ENCODE measurements around the gene ALKBH7.

ALKBH7 gene

DNA sequence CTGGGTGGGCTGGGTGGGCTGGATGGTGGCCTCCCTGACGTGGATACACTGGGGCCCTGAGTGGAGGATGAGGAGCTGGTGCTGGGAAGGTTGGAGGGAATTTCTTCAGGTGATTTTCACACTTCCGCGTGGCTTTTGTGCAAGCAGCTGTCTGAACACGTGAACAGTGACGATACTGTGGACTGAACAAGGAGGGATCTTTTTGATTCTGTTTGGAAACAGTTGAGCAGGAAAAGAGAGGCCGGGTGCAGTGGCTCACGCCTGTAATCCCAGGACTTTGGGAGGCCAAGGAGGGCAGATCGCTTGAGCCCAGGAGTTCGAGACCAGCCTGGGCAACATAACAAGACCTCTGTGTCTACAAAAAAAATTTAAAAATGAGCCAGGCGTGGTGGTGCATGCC lies 29.5 kb downstream of the ALKBH7 start:
- DNase-seq, result no peak

DNA sequence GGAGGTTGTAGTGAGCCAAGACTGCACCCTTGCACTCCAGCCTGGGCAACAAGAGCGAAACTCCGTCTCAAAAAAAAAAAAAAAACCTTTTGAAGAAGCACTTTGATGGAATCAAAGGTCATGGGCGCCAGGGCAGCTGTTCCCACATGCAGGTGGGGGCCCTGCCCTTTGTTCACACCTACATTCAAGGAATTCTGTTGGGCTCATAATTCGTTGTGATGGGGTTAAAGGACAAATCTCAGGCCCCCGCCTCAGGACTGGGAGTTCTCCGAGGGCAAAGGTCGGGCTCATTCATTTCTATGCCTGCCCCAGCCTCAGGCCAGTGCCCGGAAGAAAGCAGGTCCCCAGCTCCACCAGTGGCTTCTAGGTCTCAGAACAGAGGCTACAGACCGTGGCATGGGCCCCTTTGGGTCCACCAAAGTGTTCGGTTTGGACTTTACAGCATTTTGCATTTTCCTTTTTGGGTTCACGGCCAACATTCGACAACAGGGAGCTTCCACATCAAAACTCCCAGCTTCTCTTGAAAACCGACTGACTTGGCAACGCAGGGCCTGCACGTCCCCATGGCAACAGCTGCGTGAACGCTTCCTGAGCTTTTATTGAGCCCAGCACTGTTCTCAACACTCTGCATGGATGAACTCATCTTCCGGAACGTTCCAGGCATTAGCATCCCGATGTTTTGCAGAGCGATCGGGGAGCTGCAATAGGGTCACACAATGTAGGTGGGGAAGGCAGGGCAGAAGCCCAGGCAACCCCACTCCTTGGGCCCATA lies 30.4 kb downstream of the ALKBH7 start:
- no peak for DNase-seq

DNA sequence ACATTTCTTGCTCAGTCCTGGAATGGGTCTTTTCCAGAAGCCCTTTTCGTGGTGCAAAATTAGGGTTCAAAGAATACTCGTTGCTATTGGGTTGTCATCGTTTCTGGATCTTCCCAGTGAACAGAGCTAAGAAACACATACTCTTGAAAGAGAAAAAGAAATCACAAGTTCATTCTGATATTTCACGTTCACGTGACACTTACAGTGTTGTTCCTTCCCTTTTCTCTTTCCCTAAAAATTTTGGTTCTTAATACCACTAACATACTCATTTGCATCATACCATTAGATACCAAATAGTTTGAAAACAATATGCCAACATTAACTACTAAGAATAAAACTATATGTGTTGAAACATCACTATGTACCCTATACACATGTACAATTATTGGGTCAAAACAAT lies 33.8 kb downstream of the ALKBH7 start:
- no peak for DNase-seq

DNA sequence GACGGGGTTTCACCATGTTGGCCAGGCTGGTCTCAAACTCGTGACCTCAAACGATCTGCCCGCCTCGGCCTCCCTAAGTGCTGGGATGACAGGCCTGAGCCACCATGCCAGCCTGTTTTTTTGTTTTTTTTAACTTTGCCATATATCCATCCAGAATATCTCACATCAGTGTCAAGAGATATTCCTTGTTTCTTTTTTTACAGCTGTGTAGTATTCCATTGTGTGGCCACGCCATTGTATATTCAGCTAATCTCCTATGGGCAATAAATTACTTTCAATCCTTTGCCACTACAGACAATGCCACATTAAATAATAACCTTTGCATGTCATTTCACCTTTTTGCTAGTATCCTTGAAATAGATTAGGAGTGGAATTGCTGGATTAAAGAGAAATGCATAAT lies 36.8 kb downstream of the ALKBH7 start:
- no peak for DNase-seq

DNA sequence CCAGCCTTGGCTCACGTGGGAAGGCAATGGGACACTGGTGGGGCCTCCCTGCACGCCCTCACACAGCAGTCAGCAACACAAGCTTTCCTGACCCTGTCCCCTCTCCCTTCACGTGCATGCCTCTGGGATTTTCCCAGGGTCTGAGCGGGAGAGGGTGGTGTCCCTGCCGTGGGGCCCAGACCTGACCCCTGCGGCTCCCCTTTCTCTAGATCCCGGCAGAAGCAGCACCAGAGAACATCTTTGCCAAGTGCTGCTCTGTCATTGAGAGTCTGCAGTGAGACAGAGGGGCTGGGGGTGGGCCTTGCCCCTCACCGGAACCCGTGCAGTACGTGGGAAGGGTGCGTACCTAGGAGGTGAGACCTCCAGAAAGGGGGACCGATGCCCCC lies 39.5 kb downstream of the ALKBH7 start:
- no peak for DNase-seq

DNA sequence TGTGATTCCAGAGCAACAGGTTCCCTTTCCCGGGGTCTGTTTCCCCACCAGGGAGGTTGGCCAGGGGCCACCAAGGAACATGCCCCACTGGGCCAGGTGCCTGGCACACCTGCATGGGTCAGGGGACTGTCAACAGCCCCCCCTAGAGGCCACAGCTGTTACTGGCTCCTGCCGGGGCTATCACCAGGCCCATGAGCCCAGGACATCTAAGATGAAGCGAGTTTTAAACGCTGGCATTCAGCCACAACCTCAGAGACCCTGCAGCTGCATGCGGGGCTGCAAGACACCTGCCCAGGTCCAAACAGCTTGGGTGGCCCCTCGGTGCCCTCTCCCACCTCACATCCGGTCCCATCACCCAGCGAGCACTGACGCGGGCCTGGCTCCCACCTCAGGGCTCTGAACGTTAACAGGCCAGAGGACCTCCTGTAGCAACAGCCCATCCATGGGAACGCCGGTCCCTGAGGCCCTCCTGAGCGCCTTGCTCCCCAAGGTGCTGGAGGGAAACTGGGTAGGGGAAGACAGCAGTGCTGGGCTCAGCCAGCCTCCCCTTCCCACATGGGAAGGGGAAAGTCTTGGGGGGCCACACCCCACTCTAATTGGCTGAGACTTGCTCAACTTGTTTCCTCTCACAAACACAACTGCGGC lies 40.0 kb downstream of the ALKBH7 start:
- peak; percentile 20 for DNase-seq

DNA sequence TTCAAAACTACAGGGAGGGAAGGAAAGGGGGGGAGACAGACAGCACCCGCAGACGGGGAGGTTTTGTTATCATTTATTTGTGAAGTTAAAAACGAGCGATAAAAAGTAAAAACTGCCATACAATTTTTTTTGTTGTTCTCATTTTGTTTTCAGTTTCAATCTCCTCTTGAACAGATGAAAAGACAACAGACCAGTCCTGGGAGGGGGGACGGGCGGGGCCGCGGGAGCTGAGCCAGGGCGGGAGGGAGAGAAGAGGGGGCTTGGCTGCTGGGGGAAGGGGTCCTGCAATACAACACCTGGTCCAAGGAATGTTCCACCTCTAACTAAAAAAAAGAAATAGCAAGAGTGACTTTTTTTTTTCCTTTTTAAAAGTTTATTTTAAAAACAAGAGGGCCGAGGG lies 40.7 kb downstream of the ALKBH7 start:
- no peak for DNase-seq

DNA sequence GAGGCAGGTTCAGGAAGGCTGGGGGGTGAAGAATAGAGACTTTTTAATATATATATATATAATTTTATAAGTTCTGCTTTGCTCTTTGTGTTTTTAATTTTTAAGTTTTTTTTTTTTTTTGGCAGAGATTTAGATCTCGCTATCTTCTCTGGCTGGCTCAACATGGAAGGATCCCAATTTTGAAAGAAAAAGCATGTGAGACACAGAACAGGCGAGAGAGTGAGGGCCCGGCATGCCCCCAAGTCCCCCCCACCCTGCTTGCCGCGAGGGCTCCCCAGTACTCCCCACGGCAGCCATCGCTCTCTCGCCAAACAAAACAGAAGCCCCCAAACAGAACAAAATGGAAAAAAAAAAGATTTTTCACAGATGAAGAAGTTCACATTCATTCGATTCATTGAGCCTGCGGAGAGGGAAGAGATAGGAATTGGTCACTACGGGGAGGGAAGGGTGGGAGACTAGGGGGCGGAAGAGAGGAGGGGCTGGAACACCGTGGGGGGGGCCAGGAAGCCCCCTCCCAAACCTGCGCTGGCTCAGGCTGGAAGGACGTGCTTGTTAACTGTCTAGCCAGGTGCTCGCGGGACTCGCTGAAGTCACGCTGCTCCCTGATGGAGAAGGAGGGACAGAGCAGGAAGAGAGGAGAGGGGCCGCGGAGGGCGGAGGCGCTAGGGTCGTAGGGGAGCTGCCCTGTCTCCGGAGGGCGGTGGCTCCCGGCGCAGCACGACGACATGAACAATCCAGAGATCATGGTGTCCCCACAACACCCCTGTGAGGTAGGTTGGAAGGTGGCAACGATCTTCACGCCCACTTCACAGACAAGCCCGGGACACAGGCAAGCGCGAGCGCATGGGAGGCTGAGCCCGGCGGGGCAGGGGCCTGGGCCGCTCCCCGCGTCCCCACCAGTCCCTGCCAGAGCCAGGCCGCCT lies 41.4 kb downstream of the ALKBH7 start:
- DNase-seq, result no peak

DNA sequence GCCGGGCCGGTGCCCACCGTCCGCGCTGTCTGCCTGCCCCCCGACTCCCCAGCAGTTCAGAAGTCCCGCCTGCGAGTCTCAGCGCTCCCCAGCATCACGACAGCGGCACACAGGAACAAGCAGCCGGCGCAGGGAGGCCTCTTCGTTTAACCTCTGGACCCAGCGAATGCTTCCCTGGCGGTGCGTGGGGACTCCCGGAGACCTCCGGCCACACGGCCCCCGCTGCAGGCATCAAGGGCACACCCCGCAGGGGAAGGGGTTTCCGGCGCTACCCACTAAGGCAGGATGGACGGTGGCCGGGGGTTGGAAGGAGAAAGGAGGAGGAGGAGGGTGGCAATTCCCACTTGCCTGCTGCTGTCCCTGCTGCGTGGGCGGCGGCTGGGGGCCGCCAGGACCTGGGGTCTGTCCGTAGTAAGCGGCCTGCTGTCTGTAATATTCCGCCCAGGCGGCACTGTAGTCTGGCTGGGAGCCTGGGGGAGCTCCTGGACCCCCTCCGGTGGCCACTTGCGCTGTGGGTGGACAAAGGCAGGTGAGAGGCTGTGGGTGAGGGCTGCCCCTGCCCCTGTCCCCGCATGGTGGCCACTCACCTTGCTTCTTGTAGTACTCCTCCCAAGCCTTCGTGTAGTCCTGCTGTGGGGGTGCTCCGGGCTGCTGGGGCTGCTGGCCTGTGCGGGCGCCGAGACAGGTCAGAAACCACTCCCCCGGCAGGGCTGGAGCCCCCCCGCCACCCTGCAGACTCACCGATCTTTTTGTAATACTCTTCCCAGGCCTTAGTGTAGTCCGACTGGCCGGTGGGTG lies 42.4 kb downstream of the ALKBH7 start:
- no peak for DNase-seq

DNA sequence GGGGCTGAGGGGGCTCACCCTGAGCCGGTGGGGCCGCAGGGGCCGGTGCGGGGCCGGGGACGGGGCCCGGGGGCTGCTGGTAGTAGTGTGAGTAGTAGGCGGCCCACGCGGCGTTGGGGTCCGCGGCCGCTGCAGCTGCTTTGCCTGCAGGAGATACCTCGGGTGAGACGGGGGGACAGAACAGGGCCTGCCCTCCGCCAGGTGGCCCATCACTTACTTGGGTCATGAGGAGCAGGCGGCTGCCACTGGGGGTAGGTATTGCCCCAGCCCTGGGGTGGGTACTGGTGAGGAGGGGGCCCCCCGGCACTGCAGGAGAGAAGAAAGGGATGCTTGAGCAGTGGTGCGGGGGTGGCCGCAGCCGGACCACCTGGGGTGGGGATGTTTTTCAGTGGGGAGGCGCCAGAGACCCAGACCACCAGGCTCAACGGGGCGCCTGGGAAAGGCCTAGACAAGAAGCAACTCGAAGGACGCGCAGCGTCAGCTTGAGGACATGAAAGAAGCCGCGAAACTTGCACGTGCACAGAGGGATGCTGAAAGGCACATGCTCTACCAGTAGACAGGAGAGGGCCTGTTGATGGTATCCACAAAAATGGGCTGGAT lies 43.1 kb downstream of the ALKBH7 start:
- DNase-seq, result no peak

DNA sequence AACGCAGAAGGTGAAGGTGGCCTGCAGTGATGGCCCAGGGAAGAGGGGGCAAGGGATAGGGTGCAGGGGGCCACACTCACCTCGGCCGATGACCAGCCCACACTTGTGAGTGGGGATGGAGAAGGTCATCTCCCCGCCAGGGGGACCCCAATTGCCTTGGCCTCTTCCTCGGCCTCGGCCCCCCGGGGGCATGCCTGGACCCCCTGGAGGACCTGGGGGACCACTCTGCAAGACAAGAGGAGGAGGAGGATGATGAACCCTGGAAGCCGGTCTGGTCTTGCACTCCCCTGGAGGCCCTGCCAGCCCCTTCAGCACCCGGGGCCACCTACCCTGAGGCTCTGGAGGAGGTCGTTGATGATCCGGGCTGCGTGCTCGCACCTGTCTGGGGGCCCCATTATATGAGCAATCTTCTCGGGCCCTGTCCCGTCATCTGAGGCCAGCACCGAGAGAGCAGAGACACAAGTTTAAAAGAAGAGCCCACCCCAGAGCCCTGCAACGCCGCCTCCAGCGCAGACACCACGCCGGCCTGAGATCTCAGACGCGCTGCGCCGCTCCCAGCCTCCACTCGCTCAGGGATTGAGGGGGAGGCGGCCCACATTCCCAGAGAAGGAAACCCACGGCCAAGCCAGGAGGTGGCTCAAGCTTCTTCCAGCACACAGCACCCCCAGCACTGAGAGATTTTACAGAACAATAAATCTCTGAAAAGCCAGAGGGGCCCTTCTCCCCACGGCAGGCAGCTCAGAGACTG lies 44.2 kb downstream of the ALKBH7 start:
- no peak for DNase-seq

DNA sequence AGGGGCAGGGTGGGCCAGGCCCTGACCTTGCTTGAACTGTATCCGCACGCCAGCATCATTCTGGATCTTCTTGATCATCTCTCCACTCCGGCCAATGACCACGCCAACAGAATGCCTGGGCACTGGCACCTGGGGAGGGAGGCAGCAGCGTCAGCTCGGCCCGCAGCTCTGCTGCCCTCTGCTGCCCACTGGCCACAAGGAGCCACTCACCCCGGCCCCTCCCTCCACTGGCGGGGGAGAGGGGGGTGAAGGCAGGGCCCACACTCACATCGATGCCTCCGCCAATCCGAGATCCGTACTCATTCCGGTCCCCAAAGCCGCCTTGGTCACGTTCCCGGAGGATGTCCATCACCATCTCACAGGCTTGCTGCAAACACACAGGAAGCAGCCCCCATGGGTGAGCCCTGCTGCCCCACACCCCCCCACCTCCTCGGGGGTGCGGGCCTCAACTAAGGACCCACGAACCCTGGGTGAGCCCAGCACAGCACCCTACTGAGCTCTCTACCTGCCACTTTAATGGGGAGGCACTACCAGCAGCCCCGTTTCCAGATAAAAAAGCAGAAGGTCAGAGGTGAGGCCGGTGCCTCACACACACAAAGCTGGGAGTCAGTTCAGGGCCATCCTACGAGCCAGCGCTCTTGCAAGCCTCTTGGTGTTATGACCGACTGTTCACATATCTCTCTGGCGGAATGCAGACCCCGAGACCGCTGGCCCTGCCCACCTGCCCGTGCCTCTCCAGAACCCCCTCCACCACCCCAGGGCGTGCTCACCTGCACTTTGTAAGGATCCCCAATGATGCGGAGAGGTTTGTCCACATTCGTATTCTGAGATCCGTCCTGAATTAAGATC lies 45.3 kb downstream of the ALKBH7 start:
- no peak for DNase-seq

DNA sequence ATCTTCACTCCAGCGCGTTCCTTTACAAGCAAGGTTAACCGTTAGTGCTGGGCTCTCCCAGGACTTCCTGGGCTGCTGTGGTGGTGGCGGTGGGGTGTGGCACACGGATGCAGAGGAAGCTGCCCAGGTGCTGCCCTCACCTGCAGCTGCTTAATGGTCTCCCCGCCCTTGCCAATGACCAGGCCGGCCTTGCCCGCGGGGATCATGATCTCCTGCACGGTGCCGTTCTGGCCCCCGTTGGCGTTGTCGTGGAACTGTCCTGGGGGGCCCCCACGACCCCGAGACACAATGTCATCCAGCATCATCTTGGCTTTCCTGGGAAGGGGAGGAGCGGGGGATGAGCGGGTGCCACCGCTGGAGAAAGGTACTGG lies 46.0 kb downstream of the ALKBH7 start:
- no peak for DNase-seq

DNA sequence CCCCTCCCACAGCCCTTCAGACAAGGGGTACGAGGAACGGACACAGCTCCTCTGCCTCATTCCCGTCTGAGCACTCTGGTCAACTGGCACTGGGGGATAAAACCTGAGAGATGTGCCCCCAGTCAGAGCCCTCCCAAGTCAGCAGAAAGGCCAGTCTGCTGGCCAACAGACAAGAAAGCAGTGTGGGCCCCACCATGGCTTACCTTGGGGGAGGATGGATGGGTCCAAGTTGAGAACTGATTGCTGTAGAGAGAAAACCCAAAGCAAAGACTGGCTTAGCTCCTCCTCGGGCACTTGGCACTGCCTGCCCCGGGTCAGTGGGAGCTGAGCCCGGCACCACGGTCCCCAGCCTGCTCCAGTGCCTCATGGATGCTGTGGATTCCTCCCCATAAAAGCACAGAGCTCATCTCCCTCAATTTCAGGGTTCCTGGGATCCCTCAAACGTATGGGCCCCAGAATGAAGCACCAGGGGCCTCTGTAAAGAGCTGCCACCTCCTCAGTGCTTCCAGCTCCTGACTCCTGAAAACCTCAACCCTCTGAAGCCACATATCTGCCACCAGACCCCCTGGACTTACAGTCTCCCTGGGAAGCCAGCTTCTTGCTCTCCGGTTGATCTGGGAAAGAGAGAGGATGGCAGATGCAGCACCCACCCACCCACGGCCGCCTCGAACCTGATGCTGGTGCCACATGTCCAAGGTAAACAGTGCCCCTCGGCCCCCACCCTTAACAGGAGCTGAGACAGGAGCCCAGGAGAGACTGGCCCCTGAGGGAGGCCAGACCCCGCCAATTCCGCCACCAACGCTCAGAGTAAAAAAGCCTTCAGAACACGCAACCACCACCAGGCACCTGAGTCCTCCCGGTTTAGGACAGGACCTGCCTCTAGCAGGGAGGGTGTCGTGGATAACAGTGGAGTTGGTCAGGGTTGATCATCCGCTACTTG lies 48.8 kb downstream of the ALKBH7 start:
- no peak for DNase-seq

DNA sequence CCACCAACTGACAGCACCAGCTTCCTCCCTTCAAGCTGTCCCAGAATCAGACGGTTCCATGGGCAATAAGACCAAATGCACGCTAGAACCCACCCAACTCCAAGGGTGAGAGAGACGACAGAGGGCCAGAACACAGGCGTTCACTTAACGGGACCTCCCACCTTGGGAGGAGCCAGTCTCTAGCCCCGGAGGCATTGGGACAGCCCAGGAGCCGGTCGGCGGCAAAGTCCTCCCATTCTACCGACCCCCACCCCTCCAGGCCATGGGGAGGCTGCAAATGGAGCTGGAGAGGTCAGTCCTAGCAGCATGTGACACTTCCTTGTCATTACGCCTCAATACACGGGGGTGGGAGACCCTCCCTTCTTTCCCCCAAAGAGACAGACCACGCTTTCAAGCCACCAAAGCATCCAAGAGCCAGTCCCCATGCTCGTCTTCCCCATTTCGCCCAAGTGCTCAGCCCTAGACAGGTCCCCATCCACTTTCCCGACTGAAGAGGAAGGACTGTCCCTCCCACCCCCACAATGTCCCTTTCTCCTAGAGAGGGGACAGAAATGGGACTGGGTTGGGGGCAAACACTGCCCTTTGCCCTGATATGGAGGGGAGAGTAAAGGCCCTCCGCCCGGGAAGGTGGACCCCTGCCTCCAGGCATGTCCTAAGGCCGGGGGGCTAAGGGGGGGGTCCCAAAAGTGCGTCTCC lies 51.1 kb downstream of the ALKBH7 start:
- no peak for DNase-seq

DNA sequence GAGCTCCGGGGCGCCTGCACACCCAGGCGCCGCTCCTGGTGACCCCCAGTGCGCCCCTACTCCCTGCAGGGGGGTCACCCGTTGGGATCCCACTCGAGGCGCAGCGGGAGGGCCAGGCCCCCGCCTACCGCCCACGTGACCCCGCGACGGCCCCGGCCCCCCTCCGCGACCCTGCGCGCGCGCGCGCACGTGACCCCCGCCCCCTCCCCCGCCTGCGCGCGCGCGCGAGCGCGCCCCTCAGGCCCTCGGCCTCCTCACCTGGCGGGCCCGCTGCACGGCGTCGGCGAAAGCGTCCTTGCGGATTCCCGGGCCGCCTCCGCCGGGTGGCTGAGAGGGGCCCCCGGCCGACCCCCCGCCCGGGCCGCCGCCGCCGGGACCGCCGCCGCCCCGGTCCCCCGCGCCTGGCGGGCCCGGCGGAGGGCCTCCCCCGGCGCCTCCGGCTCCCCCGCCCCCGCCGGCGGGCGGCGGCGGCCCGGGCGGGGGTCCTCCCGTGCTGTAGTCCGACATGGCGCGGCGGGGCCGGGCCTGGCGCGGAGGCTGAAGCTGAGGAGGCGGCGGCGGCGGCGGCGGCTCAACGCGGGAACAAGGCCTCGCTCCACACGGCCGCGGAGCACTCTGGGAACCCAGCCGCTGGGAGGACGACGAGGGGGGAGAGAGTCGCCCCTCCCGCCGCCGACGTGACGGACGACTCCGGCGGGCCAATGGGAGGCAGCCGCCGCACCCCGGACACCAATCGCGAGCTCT lies 51.8 kb downstream of the ALKBH7 start, which contains the start of gene KHSRP:
TSS of gene KHSRP (minus strand) at position 617 of the 744 bp plus-strand sequence. CDS start at position 507, 110 bp downstream.
- DNase-seq, result peak; percentile 25
